K562 (cell line): ENCODE results near the gene DIP2C. TPM values are rescaled to one million over a fixed set of nuclear protein-coding genes. Genes with fewer than 3 reads are reported as not detected.

Experiments used
- ATAC-seq: fragments of 200-7000 bp; cut with Tn5 transposase; 3 replicates; pipeline ENCODE4 v1.9.1; 2020; ENCODE audit warnings: moderate library complexity
- BruUV-seq: library from RNA; stranded (reverse); fragments of 400-500 nt; replicated peaks from 2 replicates; lab custom pipeline; 2021; lab: Mats Ljungman, UMichigan
- CTCF ChIA-PET: fragments of 300-600 bp; formaldehyde crosslinking; extraction: SDS; loops from one replicate; lab custom pipeline; 2021; ENCODE audit warnings: low intra/inter-chr PET ratio; lab: Yijun Ruan, JAX
- POLR2A ChIA-PET: fragments of 300-600, 350-650 bp; sonication (Branson Sonifier 250); formaldehyde crosslinking; extraction: SDS; loops from one replicate; lab custom pipeline; 2021; ENCODE audit warnings: antibody characterized with exemption, inconsistent platforms; lab: Yijun Ruan, JAX
- DNase-seq, 4 experiments: peaks; one replicate each; pipeline versions ENCODE4 v3.0.0 to v3.0.0-alpha.2; 2011 to 2018; ENCODE audit warnings: low spot score in 3 of 4, mixed read lengths in 3 of 4; ENCODE audit errors: extremely low read depth in 1 of 4
- FAIRE-seq: peaks from 2 replicates; lab custom pipeline; 2011; peaks lifted over from hg19 to GRCh38; lab: Jason Lieb, UNC
- H2AFZ ChIP-seq: 2 replicates; pipeline ENCODE4 v1.6.0; 2011; ENCODE audit warnings: low read depth, low read length, control low read depth, inconsistent platforms
- H3K27ac ChIP-seq: fragments of 200-600 bp; 3 replicates; pipeline ENCODE4 v1.8.0; 2011; ENCODE audit warnings: low read depth, mild to moderate bottlenecking, control low read depth, inconsistent platforms, low read length, moderate library complexity, mixed read lengths; ENCODE audit errors: extremely low read depth
- H3K27me3 ChIP-seq, 2 experiments: fragments of 300-600 bp in 1 of 2; 2 replicates in 1 of 2; 3 replicates in 1 of 2; pipeline versions ENCODE4 v1.6.0 to v1.8.0; 2011; ENCODE audit warnings: inconsistent platforms in 2 of 2, low read length in 2 of 2, mild to moderate bottlenecking in 1 of 2, mixed read lengths in 1 of 2, moderate library complexity in 1 of 2; ENCODE audit not compliant: control insufficient read depth in 2 of 2, insufficient read depth in 2 of 2
- H3K36me3 ChIP-seq: fragments of 300-600 bp; 3 replicates; pipeline ENCODE4 v1.8.0; 2011; ENCODE audit warnings: mild to moderate bottlenecking, low read length, inconsistent platforms; ENCODE audit not compliant: control insufficient read depth, insufficient read depth
- H3K4me1 ChIP-seq, 2 experiments: fragments of 200-600 bp in 1 of 2; replicated peaks in 1 of 2; 2 replicates in 1 of 2; 3 replicates in 1 of 2; pipeline versions ENCODE4 v1.5.1 to v1.8.0; 2011; ENCODE audit warnings: inconsistent platforms in 2 of 2, low read length in 2 of 2, mild to moderate bottlenecking in 1 of 2, mixed read lengths in 1 of 2, moderate library complexity in 1 of 2; ENCODE audit not compliant: control insufficient read depth in 2 of 2, insufficient read depth in 2 of 2
- H3K4me2 ChIP-seq: 2 replicates; pipeline ENCODE4 v1.6.1; 2011; ENCODE audit warnings: low read length, control low read depth, inconsistent platforms, mixed read lengths; ENCODE audit not compliant: insufficient read depth
- H3K4me3 ChIP-seq: fragments of 200-600 bp; sonication (generic), shearing (Covaris generic); 2 replicates; pipeline ENCODE4 v1.5.1; 2016; ENCODE audit warnings: control low read depth, inconsistent platforms
- H3K79me2 ChIP-seq: fragments of 200-600 bp; 3 replicates; pipeline ENCODE4 v1.8.0; 2011; ENCODE audit warnings: low read length, inconsistent platforms; ENCODE audit not compliant: control insufficient read depth, insufficient read depth
- H3K9ac ChIP-seq, 2 experiments: 2 replicates each; pipeline versions ENCODE4 v1.6.0 to v1.6.1; 2011; ENCODE audit warnings: low read depth in 2 of 2, low read length in 2 of 2, control low read depth in 1 of 2, inconsistent platforms in 1 of 2, mild to moderate bottlenecking in 1 of 2, mixed read lengths in 1 of 2; ENCODE audit not compliant: insufficient read depth in 1 of 2
- H3K9me1 ChIP-seq: one replicate; pipeline ENCODE4 v1.6.0; 2011; ENCODE audit warnings: inconsistent platforms, mild to moderate bottlenecking, low read length, moderate library complexity; ENCODE audit not compliant: control insufficient read depth, insufficient read depth
- H3K9me3 ChIP-seq: replicated peaks from 2 replicates; pipeline ENCODE4 v1.5.1; 2011; ENCODE audit warnings: low read depth, low read length, inconsistent platforms; ENCODE audit not compliant: control insufficient read depth, insufficient read depth
- H4K20me1 ChIP-seq: replicated peaks from 2 replicates; pipeline ENCODE4 v1.6.1; 2011; ENCODE audit warnings: low read length, inconsistent platforms, mixed read lengths; ENCODE audit not compliant: control insufficient read depth, insufficient read depth
- ADNP ChIP-seq: fragments of 200-800 bp; sonication (Bioruptor generic); IDR thresholded peaks from 2 replicates; pipeline ENCODE4 v1.6.1; 2016; ENCODE audit warnings: missing genetic modification characterization, missing compliant biosample characterization
- BDP1 ChIP-seq: IDR thresholded peaks from 3 replicates; pipeline ENCODE4 v1.6.1; 2011; ENCODE audit not compliant: insufficient read length, insufficient read depth
- DMBX1 ChIP-seq: fragments of 250-450 bp; sonication (Bioruptor Pico); IDR thresholded peaks from 2 replicates; pipeline ENCODE4 v1.8.0; 2022; ENCODE audit warnings: inconsistent platforms, mild to moderate bottlenecking, moderate library complexity, borderline replicate concordance
- ETV6 ChIP-seq, 3 experiments: fragments of 150-350 bp in 1 of 3; sonication (generic) in 1 of 3; formaldehyde crosslinking in 1 of 3; IDR thresholded peaks; 2 replicates each; pipeline versions ENCODE4 v1.6.1 to v1.8.0; 2014 to 2022; ENCODE audit warnings: borderline replicate concordance in 2 of 3, low read depth in 2 of 3, antibody characterized with exemption in 1 of 3, low read length in 1 of 3, mild to moderate bottlenecking in 1 of 3, missing genetic modification reagents in 1 of 3
- KLF16 ChIP-seq: IDR thresholded peaks from 2 replicates; pipeline ENCODE4 v1.6.1; 2016; ENCODE audit warnings: antibody characterized with exemption
- MBD1 ChIP-seq: fragments of 250-450 bp; sonication (Bioruptor Pico); IDR thresholded peaks from 2 replicates; pipeline ENCODE4 v1.8.0; 2022; ENCODE audit warnings: inconsistent platforms
- MIER1 ChIP-seq: fragments of 450-650 bp; IDR thresholded peaks from 2 replicates; pipeline ENCODE4 v1.6.1; 2016; ENCODE audit warnings: antibody characterized with exemption, mild to moderate bottlenecking, low read depth
- POU5F1 ChIP-seq: fragments of 150-350 bp; IDR thresholded peaks from 2 replicates; pipeline ENCODE4 v1.6.1; 2014; ENCODE audit warnings: borderline replicate concordance, low read length, low read depth, mild to moderate bottlenecking; ENCODE audit not compliant: partially characterized antibody
- SMARCE1 ChIP-seq: fragments of 450-650 bp; IDR thresholded peaks from 2 replicates; pipeline ENCODE4 v1.7.1; 2016; ENCODE audit warnings: mild to moderate bottlenecking
- TCF7 ChIP-seq: sonication (generic); IDR thresholded peaks from 2 replicates; pipeline ENCODE4 v1.6.1; 2016; ENCODE audit warnings: antibody characterized with exemption, borderline replicate concordance
- ZFP36 ChIP-seq: fragments of 150-350 bp; IDR thresholded peaks from 2 replicates; pipeline ENCODE4 v1.6.1; 2018; ENCODE audit warnings: low read length, low read depth; ENCODE audit not compliant: partially characterized antibody
- ZKSCAN8 ChIP-seq: fragments of 200-800 bp; sonication (Bioruptor generic); IDR thresholded peaks from 2 replicates; pipeline ENCODE4 v1.6.1; 2016; ENCODE audit warnings: missing genetic modification characterization, missing compliant biosample characterization
- ZNF398 ChIP-seq: fragments of 250-450 bp; sonication (Bioruptor Pico); IDR thresholded peaks from 2 replicates; pipeline ENCODE4 v1.8.0; 2021; ENCODE audit warnings: moderate library complexity, mild to moderate bottlenecking, inconsistent platforms
- ZNF561 ChIP-seq: fragments of 450-650 bp; formaldehyde crosslinking; conservative IDR thresholded peaks from 2 replicates; pipeline ENCODE4 v1.4.0; 2020; ENCODE audit warnings: mild to moderate bottlenecking, moderate library complexity
- WGBS: fragments of 100-300 bp; shearing (Covaris generic); methylation state at CpG from one replicate; pipeline ENCODE4 v1.1.6; 2016; ENCODE audit warnings: low coverage, mixed read lengths; ENCODE audit not compliant: insufficient coverage; ENCODE audit errors: missing lambda C conversion rate; 5-methylcytosine and 5-hydroxymethylcytosine counted together
- in situ Hi-C: fragments of 300-500 bp; cut with MboI; formaldehyde crosslinking; loops from 4 replicates; pipeline ENCODE4 v1.15.0; 2018; ENCODE audit warnings: inconsistent platforms, mixed read lengths
- intact Hi-C: fragments of 100-400 bp; cut with micrococcal nuclease; formaldehyde crosslinking; loops from 2 replicates; pipeline ENCODE4 v1.14.2; 2022
- polyA plus RNA-seq, 8 experiments: library from polyadenylated mRNA; depleted of rRNA in 4 of 8; stranded (reverse) in 5 of 8; unstranded in 3 of 8; fragments of >200 nt; fragmentation: Nextera tagmentation in 2 of 8; fragmentation: Illumina TruSeq in 1 of 8; extraction: Ambion mirVana in 2 of 8; extraction: Trizol in 1 of 8; gene quantifications; 2 replicates each; pipeline versions ENCODE4 v1.2.1 to v1.2.3, GENCODE V29; 2011 to 2014; ENCODE audit warnings: inconsistent platforms in 1 of 8, missing spikeins in 1 of 8
- total RNA-seq, 7 experiments: library from RNA; depleted of rRNA in 6 of 7; stranded (reverse); fragments of >200 nt in 6 of 7; fragmentation: Illumina TruSeq in 2 of 7; extraction: Trizol in 2 of 7; gene quantifications; 2 replicates each; pipeline versions ENCODE4 v1.2.1 to v1.2.3, GENCODE V29; 2011 to 2021; ENCODE audit warnings: low replicate concordance in 1 of 7

Gene DIP2C
- total and polyA plus RNA-seq, 9 of the 15 experiments (the other 6 are each of a cell fraction or from before 2014, with no cell fraction given) = 0.01 TPM; not detected in 8

GRCh38 chr10:454860-455259 is 234.6 kb downstream of the DIP2C start (continued):
- TF ChIP-seq ETV6 (IDR thresholded peaks at IDR 0.05; ENCODE audit: borderline replicate concordance in 1 of 2, low read depth in 2 of 2, low read length in 1 of 2) (no peak), ETV6 (CRISPR knock-in tag; IDR thresholded peaks at IDR 0.05; ENCODE audit: borderline replicate concordance) (no peak), MIER1 (no peak)

GRCh38 chr10:453647-454046 is 235.8 kb downstream of the DIP2C start:
- H3K9ac ChIP-seq = no peak overlapping the region
- in situ Hi-C loops (no loop called here), intact Hi-C loops (no loop called here)
- no peaks in the 10 kb centered on the region for H3K9me1 ChIP-seq
- FAIRE-seq (no peak), DNase-seq (no peak), ATAC-seq (no peak)
- H3K4me1 ChIP-seq = no peaks in the 10 kb centered on the region
- no peak overlapping the region for H3K27ac ChIP-seq
- no peaks in the 10 kb centered on the region for H3K36me3 ChIP-seq
- no peak overlapping the region for H2AFZ ChIP-seq
- peaks cover 17 to 43% of the 10 kb centered on the region in 2 experiments; a peak in 4 of 5 replicates for H3K27me3 ChIP-seq
- 0% methylated on average over 3 of the region's 3 CpGs for whole genome bisulfite sequencing
- H3K4me3 ChIP-seq = no peak overlapping the region
- no peaks in the 10 kb centered on the region for H3K9me3 ChIP-seq
- BruUV-seq = no TSS peak
- no peak overlapping the region for H3K4me2 ChIP-seq
- ChIA-PET POLR2A (no interaction called here), CTCF (no interaction called here)
- no peaks in the 10 kb centered on the region; the same call in 1 of the 2 replicates for H4K20me1 ChIP-seq
- no peaks in the 10 kb centered on the region for H3K79me2 ChIP-seq
- TF ChIP-seq ZNF398 (CRISPR knock-in tag) = no peak
- no peak for TF ChIP-seq ZFP36
- TF ChIP-seq TCF7 = no peak
- no peak for TF ChIP-seq POU5F1
- TF ChIP-seq ADNP (tag) = no peak
- no peak for TF ChIP-seq KLF16
- no peak for TF ChIP-seq SMARCE1
- no peak for TF ChIP-seq DMBX1 (CRISPR knock-in tag)
- no peak for TF ChIP-seq BDP1
- TF ChIP-seq MBD1 (CRISPR knock-in tag) = no peak
- TF ChIP-seq ZKSCAN8 (CRISPR knock-in tag) = no peak
- no peak for TF ChIP-seq ZNF561 (CRISPR knock-in tag)
